MM.1S (cell line): ENCODE results near the gene ZNF526.
A peak's percentile ranks its signal among the peaks of the same experiment; 100 is the strongest.

Experiments used
- DNase-seq: peaks from one replicate; pipeline ENCODE4 v3.0.0-alpha.2; 2015
- H2AFZ ChIP-seq: fragments of 300-600 bp; sonication (generic); 2 replicates; pipeline ENCODE4 v1.6.0; 2016; ENCODE audit warnings: antibody characterized with exemption, low read length
- H3F3A ChIP-seq: fragments of 300-600 bp; sonication (generic); 2 replicates; pipeline ENCODE4 v1.6.1; 2016; ENCODE audit warnings: mild to moderate bottlenecking, antibody characterized with exemption, low read length, moderate library complexity, mixed read lengths; ENCODE audit not compliant: insufficient read depth
- H3K27ac ChIP-seq: fragments of 300-600 bp; sonication (generic); 2 replicates; pipeline ENCODE4 v1.5.1; 2016; ENCODE audit warnings: mild to moderate bottlenecking, low read length
- H3K27me3 ChIP-seq: fragments of 300-600 bp; sonication (generic); replicated peaks from 2 replicates; pipeline ENCODE4 v1.6.0; 2016; ENCODE audit warnings: low read length; ENCODE audit not compliant: insufficient read depth
- H3K36me3 ChIP-seq: fragments of 300-600 bp; sonication (generic); replicated peaks from 2 replicates; pipeline ENCODE4 v1.6.1; 2016; ENCODE audit warnings: mild to moderate bottlenecking, low read length, mixed read lengths; ENCODE audit not compliant: insufficient read depth
- H3K4me1 ChIP-seq: fragments of 300-600 bp; sonication (generic); 2 replicates; pipeline ENCODE4 v1.6.1; 2016; ENCODE audit warnings: low read length, mixed read lengths
- H3K4me2 ChIP-seq: fragments of 300-600 bp; sonication (generic); 2 replicates; pipeline ENCODE4 v1.6.0; 2016; ENCODE audit warnings: low read depth, low read length
- H3K4me3 ChIP-seq: fragments of 300-600 bp; sonication (generic); 2 replicates; pipeline ENCODE4 v1.5.1; 2016; ENCODE audit warnings: low read length, mixed read lengths
- H3K79me2 ChIP-seq: fragments of 300-600 bp; sonication (generic); 2 replicates; pipeline ENCODE4 v1.6.1; 2016; ENCODE audit warnings: mixed run types, low read length, mixed read lengths
- H3K9ac ChIP-seq: fragments of 300-600 bp; sonication (generic); 2 replicates; pipeline ENCODE4 v1.6.1; 2016; ENCODE audit warnings: low read length, mixed read lengths
- H3K9me2 ChIP-seq: fragments of 300-600 bp; sonication (generic); replicated peaks from 2 replicates; pipeline ENCODE4 v1.6.1; 2016; ENCODE audit warnings: mild to moderate bottlenecking, low read length, mixed read lengths; ENCODE audit not compliant: insufficient read depth
- H3K9me3 ChIP-seq: fragments of 300-600 bp; sonication (generic); replicated peaks from 2 replicates; pipeline ENCODE4 v1.6.1; 2016; ENCODE audit warnings: mild to moderate bottlenecking, low read length, mixed read lengths; ENCODE audit not compliant: insufficient read depth
- H4K20me1 ChIP-seq: fragments of 300-600 bp; sonication (generic); 2 replicates; pipeline ENCODE4 v1.6.1; 2016; ENCODE audit warnings: mild to moderate bottlenecking, low read length, moderate library complexity, mixed read lengths; ENCODE audit not compliant: insufficient read depth
- CTCF ChIP-seq: fragments of 300-600 bp; sonication (generic); IDR thresholded peaks from 2 replicates; pipeline ENCODE4 v1.5.1; 2016; ENCODE audit warnings: antibody characterized with exemption, low read length, mixed read lengths
- EZH2 ChIP-seq: fragments of 300-600 bp; sonication (generic); optimal IDR thresholded peaks from 2 replicates; pipeline ENCODE3; 2017; ENCODE audit warnings: low read depth, mild to moderate bottlenecking, antibody characterized with exemption, low read length, mixed read lengths
- EZH2phosphoT487 ChIP-seq: fragments of 300-600 bp; sonication (generic); IDR thresholded peaks from 2 replicates; pipeline ENCODE4 v1.6.1; 2018; ENCODE audit warnings: antibody characterized with exemption, low read length

ZNF526 gene

GRCh38 chr19:42244347-42245220, 24.5 kb downstream of the ZNF526 start:
- Histone ChIP-seq H2AFZ (peak overlapping the region; percentile 80), H3K27me3 (no peaks in the 10 kb centered on the region), H3K27ac (peak overlapping the region; percentile 80; the same call in 1 of the 2 replicates), H3K4me1 (peaks cover 9% of the 10 kb centered on the region), H3K9me2 (no peaks in the 10 kb centered on the region), H3K36me3 (no peaks in the 10 kb centered on the region), H3K9ac (peak overlapping the region; percentile 68), H3K4me2 (peak overlapping the region; percentile 99), H4K20me1 (no peaks in the 10 kb centered on the region), H3K9me3 (no peaks in the 10 kb centered on the region), H3F3A (peaks cover 21% of the 10 kb centered on the region), H3K79me2 (peaks cover 31% of the 10 kb centered on the region), H3K4me3 (peak overlapping the region; percentile 74)
- no peak for TF ChIP-seq EZH2
- no peak for TF ChIP-seq EZH2phosphoT487
- peak; percentile 68 for TF ChIP-seq CTCF
- DNase-seq, result peak; percentile 96

- Histone ChIP-seq H3K9ac (peak overlapping the region; percentile 50; the same call in 1 of the 2 replicates), H3K4me3 (peak overlapping the region; percentile 74; the same call in 1 of the 2 replicates), H3F3A (peaks cover 21% of the 10 kb centered on the region), H3K27me3 (no peaks in the 10 kb centered on the region), H2AFZ (peak overlapping the region; percentile 80), H3K79me2 (peaks cover 25% of the 10 kb centered on the region), H3K27ac (no peak overlapping the region), H3K9me2 (no peaks in the 10 kb centered on the region), H3K4me1 (peaks cover 9% of the 10 kb centered on the region), H3K9me3 (no peaks in the 10 kb centered on the region), H3K36me3 (no peaks in the 10 kb centered on the region), H3K4me2 (peak overlapping the region; percentile 99), H4K20me1 (no peaks in the 10 kb centered on the region)
- DNase-seq, result no peak
- TF ChIP-seq CTCF, result no peak
- TF ChIP-seq EZH2, result no peak
- TF ChIP-seq EZH2phosphoT487, result no peak
These were observed 25.1 kb downstream of the ZNF526 start for GRCh38 chr19:42245231-42245630.

GRCh38 chr19:42246143-42246921, 26.2 kb downstream of the ZNF526 start:
- TF ChIP-seq EZH2, result no peak
- no peak for TF ChIP-seq EZH2phosphoT487
- no peak for TF ChIP-seq CTCF

More at GRCh38 chr19:42246143-42246921, 26.2 kb downstream of the ZNF526 start:
- no peaks in the 10 kb centered on the region for H3K27me3 ChIP-seq
- H3K4me2 ChIP-seq, result no peak overlapping the region
- no peak for DNase-seq
- H3K9me2 ChIP-seq, result no peaks in the 10 kb centered on the region
- peaks cover 21% of the 10 kb centered on the region for H3F3A ChIP-seq
- H3K36me3 ChIP-seq, result no peaks in the 10 kb centered on the region
- peaks cover 8% of the 10 kb centered on the region for H3K4me1 ChIP-seq
- no peaks in the 10 kb centered on the region for H3K9me3 ChIP-seq
- H4K20me1 ChIP-seq, result no peaks in the 10 kb centered on the region
- no peak overlapping the region for H2AFZ ChIP-seq
- no peak overlapping the region for H3K4me3 ChIP-seq
- no peak overlapping the region for H3K27ac ChIP-seq
- H3K9ac ChIP-seq, result no peak overlapping the region
- H3K79me2 ChIP-seq, result peaks cover 17% of the 10 kb centered on the region
